Loucy (cell line): ENCODE data around the gene NDST1.

ENCODE experiments used
- H2AFZ ChIP-seq: fragments of 200-600 bp; sonication (generic); 2 replicates; pipeline ENCODE4 v1.6.0; 2016; ENCODE audit warnings: antibody characterized with exemption, mild to moderate bottlenecking, low read length, moderate library complexity
- H3F3A ChIP-seq: fragments of 200-600 bp; 2 replicates; pipeline ENCODE4 v1.6.0; 2016; ENCODE audit warnings: antibody characterized with exemption, low read depth, mild to moderate bottlenecking
- H3K27me3 ChIP-seq: fragments of 200-600 bp; sonication (generic); 2 replicates; pipeline ENCODE4 v1.6.1; 2014; ENCODE audit warnings: low read length, mild to moderate bottlenecking; ENCODE audit not compliant: insufficient read depth, poor library complexity, severe bottlenecking
- H3K36me3 ChIP-seq: fragments of 200-600 bp; sonication (generic); 2 replicates; pipeline ENCODE4 v1.6.1; 2016; ENCODE audit warnings: low read length; ENCODE audit not compliant: insufficient read depth
- H3K4me1 ChIP-seq: fragments of 200-600 bp; sonication (generic); 2 replicates; pipeline ENCODE4 v1.5.1; 2014; ENCODE audit warnings: low read length, mild to moderate bottlenecking; ENCODE audit not compliant: insufficient read depth, poor library complexity, severe bottlenecking
- H3K4me2 ChIP-seq: fragments of 200-600 bp; sonication (generic); 2 replicates; pipeline ENCODE4 v1.6.0; 2014; ENCODE audit warnings: antibody characterized with exemption, low read length, low read depth, mild to moderate bottlenecking; ENCODE audit not compliant: poor library complexity, severe bottlenecking
- H3K4me3 ChIP-seq: fragments of 200-600 bp; sonication (generic); 2 replicates; pipeline ENCODE4 v1.5.1; 2014; ENCODE audit warnings: low read length, mild to moderate bottlenecking, mixed read lengths; ENCODE audit not compliant: poor library complexity, severe bottlenecking
- H3K79me2 ChIP-seq: fragments of 200-600 bp; sonication (generic); 2 replicates; pipeline ENCODE4 v1.6.1; 2014; ENCODE audit warnings: low read length; ENCODE audit not compliant: insufficient read depth
- H3K9ac ChIP-seq: fragments of 200-600 bp; sonication (generic); 2 replicates; pipeline ENCODE4 v1.6.0; 2014; ENCODE audit warnings: mild to moderate bottlenecking, low read depth, low read length, moderate library complexity; ENCODE audit not compliant: poor library complexity, severe bottlenecking
- H3K9me2 ChIP-seq: fragments of 200-600 bp; sonication (generic); replicated peaks from 2 replicates; pipeline ENCODE4 v1.6.1; 2016; ENCODE audit warnings: low read depth, low read length, mixed read lengths
- H3K9me3 ChIP-seq: fragments of 200-600 bp; sonication (generic); 2 replicates; pipeline ENCODE4 v1.6.1; 2014; ENCODE audit warnings: mild to moderate bottlenecking, antibody characterized with exemption, low read length, low read depth; ENCODE audit not compliant: insufficient read depth
- H4K20me1 ChIP-seq: fragments of 200-600 bp; sonication (generic); 2 replicates; pipeline ENCODE4 v1.6.0; 2014; ENCODE audit warnings: antibody characterized with exemption, low read length, mild to moderate bottlenecking; ENCODE audit not compliant: insufficient read depth, poor library complexity, severe bottlenecking
- EZH2phosphoT487 ChIP-seq: fragments of 200-600 bp; IDR thresholded peaks from 2 replicates; pipeline ENCODE4 v1.6.1; 2018; ENCODE audit warnings: antibody characterized with exemption, mild to moderate bottlenecking, moderate library complexity, borderline replicate concordance
- TF ChIP-seq, protein P1 (sequence below): fragments of 200-600 bp; sonication (generic); conservative IDR thresholded peaks from 2 replicates; pipeline ENCODE4 v1.5.1; 2014; ENCODE audit warnings: mild to moderate bottlenecking, antibody characterized with exemption, low read length

The NDST1 gene

DNA sequence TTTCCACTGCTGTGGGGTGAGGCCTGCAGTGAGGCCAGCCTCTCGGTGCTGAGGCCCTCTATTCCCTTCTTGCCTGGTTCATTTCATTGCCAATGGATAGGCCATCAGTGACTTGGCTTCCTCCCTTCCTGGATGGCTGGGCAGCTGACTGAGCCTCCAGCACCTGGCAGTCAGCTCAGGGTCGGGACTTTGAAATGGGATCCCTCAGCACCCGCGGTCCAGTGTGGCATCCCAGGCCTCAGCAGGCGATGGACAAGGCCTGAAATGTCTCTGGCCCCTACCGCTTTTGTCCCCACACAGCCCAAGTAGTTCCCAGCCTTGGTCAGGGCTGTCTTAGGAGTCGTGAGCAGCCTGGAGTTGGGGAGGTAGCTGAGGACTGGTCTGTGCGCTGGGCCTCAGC, 17.2 kb downstream of the NDST1 start:
- Histone ChIP-seq H3K9ac (no peak overlapping the region), H4K20me1 (no peaks in the 10 kb centered on the region), H3K9me2 (no peaks in the 10 kb centered on the region), H2AFZ (no peak overlapping the region), H3K36me3 (no peaks in the 10 kb centered on the region), H3F3A (no peaks in the 10 kb centered on the region), H3K27me3 (no peaks in the 10 kb centered on the region), H3K4me3 (no peak overlapping the region), H3K4me2 (no peak overlapping the region), H3K9me3 (no peaks in the 10 kb centered on the region), H3K79me2 (no peaks in the 10 kb centered on the region), H3K4me1 (no peaks in the 10 kb centered on the region)
- TF ChIP-seq, protein P1, sequence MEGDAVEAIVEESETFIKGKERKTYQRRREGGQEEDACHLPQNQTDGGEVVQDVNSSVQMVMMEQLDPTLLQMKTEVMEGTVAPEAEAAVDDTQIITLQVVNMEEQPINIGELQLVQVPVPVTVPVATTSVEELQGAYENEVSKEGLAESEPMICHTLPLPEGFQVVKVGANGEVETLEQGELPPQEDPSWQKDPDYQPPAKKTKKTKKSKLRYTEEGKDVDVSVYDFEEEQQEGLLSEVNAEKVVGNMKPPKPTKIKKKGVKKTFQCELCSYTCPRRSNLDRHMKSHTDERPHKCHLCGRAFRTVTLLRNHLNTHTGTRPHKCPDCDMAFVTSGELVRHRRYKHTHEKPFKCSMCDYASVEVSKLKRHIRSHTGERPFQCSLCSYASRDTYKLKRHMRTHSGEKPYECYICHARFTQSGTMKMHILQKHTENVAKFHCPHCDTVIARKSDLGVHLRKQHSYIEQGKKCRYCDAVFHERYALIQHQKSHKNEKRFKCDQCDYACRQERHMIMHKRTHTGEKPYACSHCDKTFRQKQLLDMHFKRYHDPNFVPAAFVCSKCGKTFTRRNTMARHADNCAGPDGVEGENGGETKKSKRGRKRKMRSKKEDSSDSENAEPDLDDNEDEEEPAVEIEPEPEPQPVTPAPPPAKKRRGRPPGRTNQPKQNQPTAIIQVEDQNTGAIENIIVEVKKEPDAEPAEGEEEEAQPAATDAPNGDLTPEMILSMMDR, result no peak
- TF ChIP-seq EZH2phosphoT487, result no peak

GRCh38 chr5:150525781-150526180, 17.9 kb downstream of the NDST1 start:
- H3K9me2 ChIP-seq, result no peaks in the 10 kb centered on the region
- no peaks in the 10 kb centered on the region for H3K79me2 ChIP-seq
- H3K4me3 ChIP-seq, result no peak overlapping the region
- H3K36me3 ChIP-seq, result no peaks in the 10 kb centered on the region
- TF ChIP-seq EZH2phosphoT487, result no peak
- TF ChIP-seq, protein P1, result no peak
- H3K4me2 ChIP-seq, result no peak overlapping the region
- H3K9me3 ChIP-seq, result no peaks in the 10 kb centered on the region
- no peaks in the 10 kb centered on the region for H3K27me3 ChIP-seq
- no peaks in the 10 kb centered on the region for H4K20me1 ChIP-seq
- no peaks in the 10 kb centered on the region for H3F3A ChIP-seq
- H2AFZ ChIP-seq, result no peak overlapping the region
- no peaks in the 10 kb centered on the region for H3K4me1 ChIP-seq
- no peak overlapping the region for H3K9ac ChIP-seq

DNA sequence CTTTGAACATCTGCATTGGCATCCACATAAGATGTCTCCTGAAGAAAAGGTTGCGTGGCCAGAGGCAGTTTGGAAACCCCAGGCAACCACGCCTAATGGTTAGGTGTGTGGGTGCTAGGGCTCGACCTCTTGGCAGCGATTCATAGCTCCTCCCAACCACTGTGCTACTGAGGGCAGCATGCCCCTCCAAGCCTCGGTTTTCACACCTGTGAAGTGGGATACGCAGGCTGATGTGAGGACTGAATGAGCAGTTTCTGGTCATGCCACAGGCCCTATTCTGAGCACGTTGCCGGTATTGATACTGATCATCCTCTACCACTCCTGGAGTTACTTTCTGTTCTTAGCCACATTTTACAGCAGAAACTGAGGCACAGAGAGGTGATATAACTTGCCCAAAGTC, 19.1 kb downstream of the NDST1 start:
- Histone ChIP-seq H3F3A (no peaks in the 10 kb centered on the region), H3K36me3 (no peaks in the 10 kb centered on the region)
- TF ChIP-seq, protein P1, result no peak
- no peak for TF ChIP-seq EZH2phosphoT487

More for the DNA sequence above, 19.1 kb downstream of the NDST1 start:
- H3K9me3 ChIP-seq, result no peaks in the 10 kb centered on the region
- no peak overlapping the region for H3K4me3 ChIP-seq
- H4K20me1 ChIP-seq, result no peaks in the 10 kb centered on the region
- H3K79me2 ChIP-seq, result no peaks in the 10 kb centered on the region
- no peak overlapping the region for H2AFZ ChIP-seq
- H3K9me2 ChIP-seq, result no peaks in the 10 kb centered on the region
- no peak overlapping the region for H3K4me2 ChIP-seq
- no peaks in the 10 kb centered on the region for H3K27me3 ChIP-seq
- H3K4me1 ChIP-seq, result no peaks in the 10 kb centered on the region
- no peak overlapping the region for H3K9ac ChIP-seq
